Activated naive CD8-positive, alpha-beta T cell (primary cell): ENCODE measurements around the gene DGLUCY.
A peak's percentile ranks its signal among the peaks of the same experiment; 100 is the strongest.
"Not testable (repeated sequence)": the region's sequence is repeated elsewhere in the genome, so short reads cannot be mapped to it uniquely, and the experiment has no call there.

Experiments used
- H3K27ac Mint-ChIP-seq: one replicate; pipeline ENCODE4 v1.8.0; 2021; ENCODE audit warnings: mixed read lengths
- H3K27me3 Mint-ChIP-seq: one replicate; pipeline ENCODE4 v1.8.0; 2021; ENCODE audit warnings: mixed read lengths
- H3K36me3 Mint-ChIP-seq: one replicate; pipeline ENCODE4 v1.8.0; 2021; ENCODE audit warnings: mixed read lengths
- H3K4me1 Mint-ChIP-seq: one replicate; pipeline ENCODE4 v1.8.0; 2021; ENCODE audit warnings: low read depth, mixed read lengths
- H3K4me3 Mint-ChIP-seq: one replicate; pipeline ENCODE4 v1.8.0; 2021; ENCODE audit warnings: mild to moderate bottlenecking, mixed read lengths
- H3K9me3 Mint-ChIP-seq: one replicate; pipeline ENCODE4 v1.8.0; 2021; ENCODE audit warnings: low read depth, mixed read lengths

Gene DGLUCY

DNA sequence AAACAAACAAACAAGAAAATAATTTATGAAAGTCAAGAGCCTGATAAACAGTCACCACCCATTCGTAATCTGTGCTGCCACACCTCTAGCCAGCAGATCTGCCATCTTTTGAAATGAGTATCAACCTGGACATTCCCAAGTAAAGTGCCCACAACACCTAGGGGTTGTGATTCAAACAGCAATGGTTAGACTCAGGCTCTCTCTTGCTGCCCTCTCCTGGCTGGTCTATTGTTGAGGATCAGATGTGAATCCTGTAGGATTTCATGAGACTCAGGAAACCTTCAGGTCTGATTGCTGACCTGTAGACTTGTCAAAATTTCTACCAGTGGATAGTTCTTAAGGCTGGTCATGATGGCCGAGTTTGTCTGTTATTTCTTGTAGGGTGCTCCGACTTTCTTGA lies 26.8 kb downstream of the DGLUCY start:
- H3K9me3 Mint-ChIP-seq, result no peaks in the 10 kb centered on the region
- peaks cover 42% of the 10 kb centered on the region for H3K4me1 Mint-ChIP-seq
- no peak overlapping the region for H3K27ac Mint-ChIP-seq
- H3K4me3 Mint-ChIP-seq, result no peak overlapping the region
- H3K36me3 Mint-ChIP-seq, result peaks cover 3% of the 10 kb centered on the region
- no peaks in the 10 kb centered on the region for H3K27me3 Mint-ChIP-seq

DNA sequence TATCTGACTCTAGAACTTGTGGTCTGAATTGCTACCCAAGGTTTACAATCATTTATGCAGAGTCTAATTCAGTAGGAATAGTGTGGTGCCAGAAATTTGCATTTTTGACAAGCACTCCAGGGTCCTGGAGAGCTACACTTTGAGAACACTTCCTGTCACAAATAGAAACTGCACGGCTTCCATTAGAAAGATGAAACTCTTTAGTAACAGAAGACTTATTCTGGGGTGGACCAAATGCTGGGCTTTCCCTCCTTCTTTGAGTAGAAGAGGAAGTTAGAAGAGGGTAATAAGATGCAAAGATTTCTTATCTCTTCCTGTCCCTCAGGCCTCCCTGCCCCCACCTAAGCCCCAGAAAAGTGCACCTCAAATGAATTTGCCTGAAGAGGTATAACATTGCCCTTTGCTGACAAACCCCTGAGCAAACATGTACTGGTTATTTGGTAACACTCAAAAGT lies 28.4 kb downstream of the DGLUCY start:
- no peaks in the 10 kb centered on the region for H3K9me3 Mint-ChIP-seq
- H3K36me3 Mint-ChIP-seq, result peaks cover 3% of the 10 kb centered on the region
- no peak overlapping the region for H3K4me3 Mint-ChIP-seq
- H3K4me1 Mint-ChIP-seq, result peaks cover 42% of the 10 kb centered on the region
- no peaks in the 10 kb centered on the region for H3K27me3 Mint-ChIP-seq
- H3K27ac Mint-ChIP-seq, result peak overlapping the region; percentile 41

DNA sequence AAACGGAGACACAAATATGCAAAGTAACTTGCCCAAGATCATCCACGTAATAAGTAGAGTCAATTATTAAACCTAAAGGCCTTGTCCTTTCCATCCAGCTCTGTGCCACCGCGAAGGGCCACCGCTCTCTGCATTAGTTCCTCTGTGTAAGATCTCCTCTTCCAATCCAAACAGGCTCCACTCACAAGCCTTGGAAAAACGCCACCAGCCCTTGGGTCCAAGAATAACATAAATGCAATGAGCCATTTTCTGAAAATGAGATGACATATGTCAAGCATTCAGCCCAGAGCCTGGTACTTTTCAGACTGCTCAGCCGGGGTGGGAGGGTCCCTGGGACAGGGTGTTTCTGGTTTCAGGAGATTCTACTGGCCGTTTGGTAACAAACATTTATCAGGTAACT lies 30.0 kb downstream of the DGLUCY start:
- Mint-ChIP-seq H3K9me3 (no peaks in the 10 kb centered on the region), H3K36me3 (peaks cover 3% of the 10 kb centered on the region), H3K27me3 (no peaks in the 10 kb centered on the region), H3K4me1 (peaks cover 37% of the 10 kb centered on the region), H3K4me3 (no peak overlapping the region), H3K27ac (no peak overlapping the region)

DNA sequence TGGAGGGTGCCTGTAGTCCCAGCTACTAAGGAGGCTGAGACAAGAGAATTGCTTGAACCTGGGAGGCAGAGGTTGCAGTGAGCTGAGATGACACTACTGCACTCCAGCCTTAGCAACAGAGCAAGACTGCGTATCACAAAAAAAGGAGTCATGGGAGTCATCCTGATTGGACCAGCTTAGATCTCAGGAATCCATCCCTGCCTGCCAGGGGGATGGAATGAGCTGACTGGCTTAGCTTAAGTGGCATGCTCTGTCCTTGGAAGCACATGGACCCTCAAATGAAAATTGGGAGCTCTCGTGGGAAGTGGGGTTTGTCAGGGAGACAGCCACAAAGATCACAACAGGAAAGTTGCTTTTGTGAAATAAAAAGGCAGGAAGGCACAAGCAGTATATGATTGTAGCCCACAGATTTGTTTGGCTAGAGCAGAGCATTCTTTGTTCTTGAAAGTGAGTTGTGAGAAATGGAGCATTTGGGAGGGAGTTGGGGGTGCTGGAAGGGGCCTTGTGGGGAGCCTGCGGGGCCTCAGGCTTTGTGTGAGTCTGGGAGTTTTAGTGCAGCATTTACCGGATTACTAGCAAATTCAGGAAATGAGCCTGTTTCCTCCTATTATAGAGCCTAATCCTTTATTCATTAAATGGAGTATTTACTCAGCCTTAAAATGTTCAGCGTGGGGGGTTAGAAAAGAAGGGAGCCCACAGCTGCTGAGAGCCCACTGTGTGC lies 30.7 kb downstream of the DGLUCY start:
- Mint-ChIP-seq H3K4me1 (peaks cover 31% of the 10 kb centered on the region), H3K9me3 (no peaks in the 10 kb centered on the region), H3K4me3 (no peak overlapping the region), H3K27me3 (no peaks in the 10 kb centered on the region), H3K36me3 (peaks cover 3% of the 10 kb centered on the region), H3K27ac (peak overlapping the region; percentile 75)

DNA sequence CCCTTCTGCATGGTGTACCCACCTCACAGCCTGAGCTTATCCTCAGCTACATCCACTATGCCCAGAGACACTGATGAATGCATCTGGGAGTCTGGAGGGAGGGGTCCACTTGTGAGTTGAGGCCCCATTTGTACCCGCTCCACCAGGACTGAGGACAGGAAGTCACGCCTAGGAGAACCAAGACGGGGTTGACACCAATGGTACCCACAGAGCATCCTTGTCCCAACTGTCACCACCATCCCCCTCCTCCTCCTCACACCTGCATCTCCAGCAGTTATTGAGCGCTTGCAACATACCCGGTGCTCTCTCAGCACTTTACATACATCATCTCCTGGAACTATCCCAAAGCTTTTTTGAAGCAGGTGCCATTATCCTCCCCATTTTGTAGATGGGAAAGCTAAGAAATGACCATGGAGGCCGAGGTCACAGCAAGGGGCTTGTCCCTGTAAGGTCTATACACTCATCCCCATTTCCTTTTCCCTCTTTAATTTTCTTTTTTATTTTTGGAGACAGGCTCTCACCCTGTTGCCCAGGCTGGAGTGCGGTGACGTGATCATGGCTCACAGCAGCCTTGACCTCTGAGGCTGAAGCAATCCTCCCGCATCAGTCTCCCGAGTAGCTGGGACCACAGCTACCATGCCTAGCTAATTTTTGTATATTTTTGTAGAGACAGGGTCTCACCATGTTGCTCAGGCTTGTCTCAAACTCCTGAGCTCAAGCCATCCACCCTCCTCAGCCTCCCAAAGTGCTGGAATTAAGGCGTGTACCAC lies 31.7 kb downstream of the DGLUCY start:
- Mint-ChIP-seq H3K27me3 (no peaks in the 10 kb centered on the region), H3K4me3 (no peak overlapping the region), H3K4me1 (peaks cover 22% of the 10 kb centered on the region), H3K27ac (no peak overlapping the region), H3K9me3 (no peaks in the 10 kb centered on the region), H3K36me3 (peaks cover 3% of the 10 kb centered on the region)

DNA sequence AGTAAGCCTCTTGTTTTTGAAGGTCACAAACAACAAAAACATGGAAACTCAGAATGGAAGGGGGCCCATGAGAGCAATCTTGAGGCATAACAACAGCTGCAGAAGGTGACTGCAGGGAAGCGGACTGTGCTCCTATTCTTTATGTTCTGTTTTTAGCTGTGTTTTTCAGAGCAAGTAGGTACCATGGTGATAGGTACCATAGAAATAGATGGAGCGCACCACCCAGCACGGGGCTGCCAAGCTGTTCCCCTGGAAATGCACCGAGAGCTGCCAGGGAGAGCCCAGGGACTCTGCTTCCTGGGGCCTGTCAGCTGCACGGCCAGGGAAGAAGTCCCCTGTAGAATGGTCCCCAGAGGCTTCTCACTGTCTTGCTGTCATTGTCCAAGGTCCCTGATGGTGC lies 32.8 kb downstream of the DGLUCY start:
- Mint-ChIP-seq H3K9me3 (no peaks in the 10 kb centered on the region), H3K4me3 (no peak overlapping the region), H3K36me3 (peaks cover 3% of the 10 kb centered on the region), H3K4me1 (peaks cover 16% of the 10 kb centered on the region), H3K27me3 (no peaks in the 10 kb centered on the region), H3K27ac (no peak overlapping the region)

DNA sequence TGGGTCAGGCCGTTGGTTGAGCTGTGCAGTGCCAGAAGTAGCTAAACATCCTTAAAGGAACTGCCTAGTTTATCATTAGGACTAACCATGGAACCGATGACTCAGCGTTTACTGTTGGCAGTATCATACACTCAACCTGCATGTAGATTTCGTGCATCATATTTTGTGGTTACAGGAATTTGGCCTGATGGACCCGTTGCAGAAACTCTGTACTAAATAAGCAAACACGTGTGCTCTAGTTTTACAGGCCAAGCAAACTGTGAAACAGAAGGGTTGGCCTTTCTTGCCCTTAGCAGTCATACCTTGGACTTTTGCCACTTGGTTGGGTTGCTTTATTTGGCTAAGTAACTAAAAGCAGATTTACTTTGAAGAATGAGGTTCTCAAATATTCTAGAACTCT lies 35.6 kb downstream of the DGLUCY start:
- no peak overlapping the region for H3K27ac Mint-ChIP-seq
- H3K36me3 Mint-ChIP-seq, result no peaks in the 10 kb centered on the region
- H3K4me1 Mint-ChIP-seq, result peaks cover 5% of the 10 kb centered on the region
- no peaks in the 10 kb centered on the region for H3K27me3 Mint-ChIP-seq
- H3K4me3 Mint-ChIP-seq, result no peak overlapping the region
- H3K9me3 Mint-ChIP-seq, result no peaks in the 10 kb centered on the region

DNA sequence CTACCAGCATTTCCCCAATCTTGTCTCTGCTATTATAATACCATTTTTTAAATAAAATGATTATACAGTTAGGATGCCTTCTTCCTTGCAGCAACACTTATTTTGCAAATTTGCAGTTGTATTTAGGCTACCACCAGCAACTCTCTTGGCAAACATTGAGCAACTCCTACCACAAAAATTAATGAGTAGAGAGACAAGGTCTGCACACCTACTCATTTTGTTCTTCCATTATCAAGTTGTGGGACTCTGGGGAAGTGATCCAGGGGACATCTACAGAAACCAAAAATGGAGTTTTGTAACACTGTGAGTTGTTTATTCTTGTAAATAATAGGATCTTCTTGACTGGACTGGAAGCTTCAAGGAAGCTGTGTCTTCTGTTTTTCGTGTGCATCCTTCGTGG lies 38.6 kb downstream of the DGLUCY start:
- Mint-ChIP-seq H3K4me3 (no peak overlapping the region), H3K27ac (no peak overlapping the region), H3K4me1 (peaks cover 9% of the 10 kb centered on the region), H3K27me3 (no peaks in the 10 kb centered on the region), H3K36me3 (no peaks in the 10 kb centered on the region), H3K9me3 (no peaks in the 10 kb centered on the region)

DNA sequence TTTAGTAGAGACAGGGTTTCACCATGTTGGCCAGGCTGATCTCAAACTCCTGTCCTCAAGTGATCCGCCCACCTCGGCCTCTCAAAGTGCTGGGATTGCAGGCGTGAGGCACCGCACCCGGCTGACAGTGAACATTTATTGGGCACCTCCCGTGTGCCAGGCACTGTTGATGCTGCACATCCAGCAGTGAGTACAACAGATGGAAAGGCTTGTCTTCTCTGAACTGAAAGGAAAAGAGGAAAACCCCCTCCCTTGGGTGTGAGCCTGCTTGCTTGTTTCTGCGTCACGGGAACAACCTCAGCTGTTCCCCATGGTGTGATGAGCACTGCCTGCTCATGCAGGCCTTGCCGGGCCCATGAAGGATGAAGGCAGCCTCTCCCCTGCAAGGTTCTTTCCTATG lies 39.5 kb downstream of the DGLUCY start:
- Mint-ChIP-seq H3K9me3 (no peaks in the 10 kb centered on the region), H3K4me3 (no peak overlapping the region), H3K27me3 (no peaks in the 10 kb centered on the region), H3K36me3 (no peaks in the 10 kb centered on the region), H3K4me1 (peaks cover 9% of the 10 kb centered on the region), H3K27ac (no peak overlapping the region)

DNA sequence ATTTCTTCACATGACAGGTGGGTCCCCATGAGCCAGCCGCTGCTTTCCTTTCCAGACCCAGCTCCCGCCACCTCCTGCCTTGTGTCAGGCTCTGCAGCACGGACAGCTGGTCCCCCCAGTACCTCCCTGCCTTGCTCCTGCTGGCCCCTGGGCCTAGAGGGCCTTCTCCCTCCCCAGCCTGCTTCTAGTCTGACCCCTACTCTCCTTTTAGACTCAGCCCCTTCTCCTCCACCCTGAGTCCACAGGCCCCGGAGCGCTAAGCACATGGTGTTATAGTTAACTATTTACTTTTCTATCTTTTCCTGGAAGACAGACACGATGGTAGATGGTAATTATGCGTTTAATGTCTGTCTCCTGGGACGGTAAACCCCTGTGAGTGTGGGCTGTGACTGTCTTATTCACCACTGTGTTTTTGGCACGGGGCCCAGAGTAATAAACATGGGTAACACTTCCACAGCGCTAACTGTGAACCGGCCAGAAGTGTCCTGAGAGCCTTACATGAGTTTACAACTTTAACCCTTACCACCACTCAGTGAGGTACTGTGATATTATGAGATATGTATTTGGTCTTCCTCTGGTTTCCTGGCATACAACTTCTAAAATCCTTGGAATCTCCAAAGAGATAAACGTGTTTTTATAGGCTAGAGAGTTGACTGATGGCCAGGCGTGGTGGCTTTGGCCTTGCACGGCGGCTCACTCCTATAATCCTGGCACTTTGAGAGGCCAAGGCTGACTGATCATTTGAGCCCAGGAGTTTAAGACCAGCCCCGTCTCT lies 41.2 kb downstream of the DGLUCY start:
- Mint-ChIP-seq H3K9me3 (no peaks in the 10 kb centered on the region), H3K27me3 (no peaks in the 10 kb centered on the region), H3K4me1 (peaks cover 9% of the 10 kb centered on the region), H3K36me3 (peaks cover 3% of the 10 kb centered on the region), H3K4me3 (no peak overlapping the region), H3K27ac (peak overlapping the region; percentile 66)

DNA sequence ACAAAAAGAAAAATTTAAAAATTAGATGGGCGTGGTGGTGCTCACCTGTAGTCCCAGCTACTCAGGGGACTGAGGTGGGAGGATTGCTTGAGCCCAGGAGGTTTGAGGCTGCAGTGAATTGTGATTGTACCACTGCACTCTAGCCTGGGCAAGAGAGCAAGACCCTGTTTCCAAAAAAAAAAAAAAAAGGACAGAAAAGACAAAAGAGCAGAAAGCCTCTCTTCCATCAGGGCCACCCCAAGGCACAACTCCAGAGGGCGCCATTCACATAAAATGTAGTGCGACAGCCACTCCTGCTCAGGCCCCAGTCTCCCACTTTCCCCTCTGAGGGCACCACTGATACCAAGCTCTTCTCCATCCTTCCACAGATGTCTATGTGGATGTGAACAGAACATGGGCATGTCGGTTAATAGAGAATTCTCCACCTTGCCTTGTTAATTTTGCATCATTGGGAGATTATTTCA lies 41.8 kb downstream of the DGLUCY start:
- Mint-ChIP-seq H3K36me3 (peaks cover 3% of the 10 kb centered on the region), H3K4me3 (no peak overlapping the region), H3K27me3 (no peaks in the 10 kb centered on the region), H3K27ac (no peak overlapping the region), H3K4me1 (peaks cover 9% of the 10 kb centered on the region), H3K9me3 (no peaks in the 10 kb centered on the region)

DNA sequence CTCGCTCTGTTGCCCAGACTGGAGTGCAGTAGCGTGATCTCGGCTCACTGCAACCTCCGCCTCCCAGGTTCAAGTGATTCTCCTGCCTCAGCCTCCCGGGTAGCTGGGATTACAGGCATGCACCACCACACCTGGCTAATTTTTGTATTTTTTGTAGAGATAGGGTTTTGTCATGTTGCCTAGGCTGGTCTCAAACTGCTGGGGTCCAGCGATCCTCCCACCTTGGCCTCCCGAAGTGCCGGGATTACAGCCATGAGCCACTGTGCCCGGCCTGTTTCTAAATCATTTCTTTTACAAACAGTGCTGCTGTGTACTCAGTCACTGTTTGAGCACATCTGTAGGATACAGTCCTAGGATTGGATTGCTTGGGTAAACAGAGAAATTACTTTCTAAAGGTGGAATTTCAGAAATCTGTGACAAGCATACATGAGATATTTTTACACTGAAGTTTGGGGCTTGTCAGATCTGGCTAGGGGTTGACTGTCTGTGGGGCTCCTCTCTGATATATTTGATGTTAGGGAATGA lies 42.3 kb downstream of the DGLUCY start:
- not testable (repeated sequence) for H3K4me1 Mint-ChIP-seq, H3K27ac Mint-ChIP-seq, H3K9me3 Mint-ChIP-seq, H3K36me3 Mint-ChIP-seq, H3K27me3 Mint-ChIP-seq, H3K4me3 Mint-ChIP-seq

DNA sequence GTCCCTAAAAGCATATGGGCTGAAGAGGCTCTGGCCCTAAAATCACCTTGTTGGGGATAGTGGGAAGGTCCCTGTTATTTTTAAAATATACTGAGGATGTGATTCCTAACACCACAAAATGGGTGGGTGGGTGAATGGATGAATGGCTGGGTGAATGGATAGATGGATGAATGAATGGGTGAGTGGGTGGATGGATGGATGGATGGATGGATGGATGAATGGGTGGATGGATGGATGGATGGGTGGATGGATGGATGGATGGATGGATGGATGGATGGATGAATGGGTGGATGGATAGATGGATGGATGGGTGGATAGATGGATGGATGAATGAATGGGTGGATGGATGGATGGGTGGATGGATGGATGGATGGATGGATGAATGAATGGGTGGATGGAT lies 43.0 kb downstream of the DGLUCY start:
- H3K4me1 Mint-ChIP-seq, H3K36me3 Mint-ChIP-seq, H3K27ac Mint-ChIP-seq, H3K9me3 Mint-ChIP-seq, H3K27me3 Mint-ChIP-seq, H3K4me3 Mint-ChIP-seq: not testable (repeated sequence)

DNA sequence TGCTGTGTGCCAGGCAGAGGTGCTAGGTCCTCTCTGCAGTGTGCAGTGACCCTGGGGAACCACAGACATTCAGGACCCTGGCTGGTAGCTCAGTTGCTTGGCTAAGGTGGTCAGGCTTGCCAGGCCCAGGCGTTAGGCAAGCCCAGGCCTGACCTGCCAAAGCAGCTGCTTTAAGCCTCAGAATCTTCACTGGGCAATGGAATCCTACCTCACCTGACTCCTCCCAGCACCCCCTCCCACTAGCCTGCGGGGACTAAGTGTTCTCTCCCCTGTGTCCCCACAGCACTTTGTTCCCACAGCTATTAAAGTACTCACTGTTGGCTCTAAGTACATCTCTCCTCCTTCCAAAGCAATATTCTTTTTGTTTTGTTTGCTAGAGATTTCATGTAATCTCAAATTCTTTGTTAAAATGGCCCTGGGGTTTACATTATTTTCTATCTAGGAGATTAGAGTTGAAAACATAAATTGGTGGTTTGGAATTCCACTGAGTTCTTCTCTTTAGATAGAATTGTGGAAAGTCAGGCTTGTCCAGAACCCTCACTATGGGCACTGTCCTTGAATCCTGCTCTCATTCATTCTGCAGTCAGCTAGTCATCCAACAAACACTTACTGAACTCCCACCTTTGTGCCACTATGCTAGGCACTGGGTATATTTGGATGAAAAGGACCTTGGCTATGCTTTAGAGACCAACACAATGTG lies 44.4 kb downstream of the DGLUCY start:
- Mint-ChIP-seq H3K4me1 (peaks cover 9% of the 10 kb centered on the region), H3K4me3 (no peak overlapping the region), H3K27me3 (no peaks in the 10 kb centered on the region), H3K9me3 (no peaks in the 10 kb centered on the region), H3K36me3 (peaks cover 8% of the 10 kb centered on the region), H3K27ac (no peak overlapping the region)
